Measurements from ENCODE around the gene SPDYE4.

The SPDYE4 gene

DNA sequence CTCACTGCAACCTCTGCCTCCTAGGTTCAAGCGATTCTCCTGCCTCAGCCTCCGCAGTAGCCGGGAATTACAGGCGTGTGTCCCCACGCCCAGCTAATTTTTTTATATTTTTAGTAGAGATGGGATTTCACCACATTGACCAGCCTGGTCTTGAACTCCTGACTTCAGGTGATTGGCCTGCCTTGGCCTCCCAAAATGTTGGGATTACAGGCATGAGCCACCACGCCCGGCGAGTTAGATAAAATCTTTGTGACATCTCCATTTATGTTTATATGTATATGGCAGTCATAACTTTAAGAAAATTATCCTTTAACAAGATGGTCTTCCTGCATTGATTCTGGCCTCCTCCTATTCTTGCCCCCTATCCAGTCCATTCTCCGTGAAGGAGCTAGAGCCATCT, 37.8 kb downstream of the SPDYE4 start:
- DNase-seq (ENCODE audit: insufficient read length, low spot score) (no peak), FAIRE-seq (no peak)
- TF ChIP-seq, protein P1, sequence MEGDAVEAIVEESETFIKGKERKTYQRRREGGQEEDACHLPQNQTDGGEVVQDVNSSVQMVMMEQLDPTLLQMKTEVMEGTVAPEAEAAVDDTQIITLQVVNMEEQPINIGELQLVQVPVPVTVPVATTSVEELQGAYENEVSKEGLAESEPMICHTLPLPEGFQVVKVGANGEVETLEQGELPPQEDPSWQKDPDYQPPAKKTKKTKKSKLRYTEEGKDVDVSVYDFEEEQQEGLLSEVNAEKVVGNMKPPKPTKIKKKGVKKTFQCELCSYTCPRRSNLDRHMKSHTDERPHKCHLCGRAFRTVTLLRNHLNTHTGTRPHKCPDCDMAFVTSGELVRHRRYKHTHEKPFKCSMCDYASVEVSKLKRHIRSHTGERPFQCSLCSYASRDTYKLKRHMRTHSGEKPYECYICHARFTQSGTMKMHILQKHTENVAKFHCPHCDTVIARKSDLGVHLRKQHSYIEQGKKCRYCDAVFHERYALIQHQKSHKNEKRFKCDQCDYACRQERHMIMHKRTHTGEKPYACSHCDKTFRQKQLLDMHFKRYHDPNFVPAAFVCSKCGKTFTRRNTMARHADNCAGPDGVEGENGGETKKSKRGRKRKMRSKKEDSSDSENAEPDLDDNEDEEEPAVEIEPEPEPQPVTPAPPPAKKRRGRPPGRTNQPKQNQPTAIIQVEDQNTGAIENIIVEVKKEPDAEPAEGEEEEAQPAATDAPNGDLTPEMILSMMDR (IDR thresholded peaks at IDR 0.05; ENCODE audit: insufficient read depth, missing control alignments): no peak

DNA sequence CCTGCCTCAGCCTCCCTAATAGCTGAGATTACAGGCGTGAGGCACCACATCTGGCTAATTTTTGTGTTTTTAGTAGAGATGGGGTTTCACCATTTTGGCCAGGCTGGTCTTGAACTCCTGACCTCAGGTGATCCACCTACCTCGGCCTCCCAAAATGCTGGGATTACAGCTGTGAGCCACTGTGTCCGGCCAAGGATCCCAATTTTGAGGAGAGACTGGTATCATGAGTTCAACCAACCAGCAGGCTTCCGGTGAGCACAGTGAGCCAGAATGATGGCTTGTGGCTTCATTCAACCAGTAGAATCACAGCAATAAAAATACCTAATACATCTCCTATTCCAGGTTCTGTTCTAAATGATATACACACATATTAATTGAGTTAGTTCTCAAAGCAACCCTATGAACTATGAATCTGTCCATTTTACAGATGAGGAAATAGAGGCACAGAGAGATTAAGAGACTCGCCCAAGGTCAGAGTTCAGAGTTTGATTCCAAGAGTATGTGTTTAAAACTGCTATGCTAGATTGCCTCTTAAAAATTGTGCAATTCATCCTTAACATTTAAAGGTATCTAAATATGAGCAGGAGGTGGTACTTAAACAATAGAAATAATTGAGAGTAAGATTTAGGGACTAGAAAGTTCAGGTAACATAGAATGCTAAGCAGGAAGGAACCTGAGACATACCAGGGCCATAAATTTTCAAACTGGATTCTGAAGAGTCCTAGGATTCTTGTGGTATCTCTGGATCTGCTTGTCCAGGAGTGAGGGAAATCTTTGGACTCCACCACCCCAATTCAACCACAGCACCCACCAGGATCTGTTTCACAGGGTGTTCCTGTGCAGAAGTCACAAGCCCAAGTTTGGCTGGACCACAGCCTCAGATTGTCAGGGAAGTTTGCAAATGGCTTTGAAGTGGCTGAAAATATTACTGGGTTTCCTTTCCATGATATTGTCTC, 38.8 kb downstream of the SPDYE4 start:
- no peak for FAIRE-seq
- no peak for DNase-seq (ENCODE audit: insufficient read length, low spot score)
- TF ChIP-seq, protein P1 (IDR thresholded peaks at IDR 0.05; ENCODE audit: insufficient read depth, missing control alignments): no peak

DNA sequence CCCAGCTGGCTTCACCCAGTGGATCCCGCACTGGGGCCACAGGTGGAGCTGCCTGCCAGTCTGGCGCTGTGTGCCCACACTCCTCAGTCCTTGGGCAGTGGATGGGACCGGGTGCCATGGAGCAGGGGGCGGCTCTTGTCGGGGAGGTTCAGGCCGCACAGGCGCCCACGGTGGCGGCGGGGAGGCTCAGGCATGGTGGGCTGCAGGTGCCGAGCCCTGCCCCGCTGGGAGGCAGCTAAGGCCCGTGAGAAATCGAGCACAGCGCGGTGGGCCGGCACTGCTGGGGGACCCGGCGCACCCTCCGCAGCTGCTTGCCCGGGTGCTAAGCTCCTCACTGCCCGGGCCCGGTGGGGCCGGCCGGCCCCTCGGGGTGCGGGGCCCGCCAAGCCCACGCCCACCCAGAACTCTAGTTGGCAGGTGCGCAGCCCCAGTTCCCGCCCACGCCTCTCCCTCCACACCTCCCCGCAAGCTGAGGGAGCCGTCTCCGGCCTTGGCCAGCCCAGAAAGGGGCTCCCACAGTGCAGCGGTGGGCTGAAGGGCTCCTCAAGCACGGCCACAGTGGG, 40.3 kb downstream of the SPDYE4 start:
- DNase-seq (ENCODE audit: insufficient read length, low spot score) (no peak), FAIRE-seq (no peak)
- TF ChIP-seq, protein P1 (IDR thresholded peaks at IDR 0.05; ENCODE audit: insufficient read depth, missing control alignments): no peak

DNA sequence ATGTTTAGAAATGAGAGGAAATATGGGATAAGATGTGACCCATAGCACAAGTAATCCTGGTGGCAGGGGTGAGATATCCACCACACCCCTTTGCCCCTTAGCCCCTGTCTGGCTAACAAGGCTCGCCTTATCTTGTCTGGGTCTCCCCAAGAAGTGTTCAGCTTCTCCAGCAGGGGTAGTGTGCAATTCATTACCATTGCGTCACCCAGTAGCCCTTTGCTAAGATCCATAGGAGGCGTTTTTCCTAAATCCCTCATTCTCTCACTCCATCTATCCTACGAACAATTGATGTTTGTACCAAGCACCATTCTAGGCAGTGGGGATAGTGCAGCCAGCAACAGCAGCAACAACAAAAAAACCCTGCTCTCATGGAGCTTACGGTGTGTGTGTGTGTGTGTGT, 44.5 kb downstream of the SPDYE4 start:
- DNase-seq (ENCODE audit: insufficient read length, low spot score) (no peak), FAIRE-seq (no peak)
- TF ChIP-seq, protein P1 (IDR thresholded peaks at IDR 0.05; ENCODE audit: insufficient read depth, missing control alignments): no peak

DNA sequence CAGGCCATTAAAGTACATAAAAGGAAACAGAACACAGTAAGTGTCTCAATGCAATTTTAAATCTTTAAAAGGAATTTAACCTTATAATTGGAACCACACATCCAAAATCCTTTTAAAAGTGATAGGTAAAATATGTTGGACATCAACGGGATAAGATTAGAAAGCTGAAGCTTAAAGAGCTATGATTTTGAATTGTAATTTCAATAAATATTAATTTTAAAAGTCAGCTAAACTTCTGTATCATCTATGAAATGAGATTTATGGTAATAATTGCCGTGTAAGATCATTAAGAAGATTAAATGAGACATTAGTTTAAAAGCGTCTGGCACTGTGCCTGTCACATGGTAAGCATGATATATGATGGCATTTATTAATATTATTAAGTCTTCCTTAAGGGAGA, 45.0 kb downstream of the SPDYE4 start:
- DNase-seq (ENCODE audit: insufficient read length, low spot score): peak; percentile 40
- no peak for FAIRE-seq
- TF ChIP-seq, protein P1 (IDR thresholded peaks at IDR 0.05; ENCODE audit: insufficient read depth, missing control alignments): no peak

DNA sequence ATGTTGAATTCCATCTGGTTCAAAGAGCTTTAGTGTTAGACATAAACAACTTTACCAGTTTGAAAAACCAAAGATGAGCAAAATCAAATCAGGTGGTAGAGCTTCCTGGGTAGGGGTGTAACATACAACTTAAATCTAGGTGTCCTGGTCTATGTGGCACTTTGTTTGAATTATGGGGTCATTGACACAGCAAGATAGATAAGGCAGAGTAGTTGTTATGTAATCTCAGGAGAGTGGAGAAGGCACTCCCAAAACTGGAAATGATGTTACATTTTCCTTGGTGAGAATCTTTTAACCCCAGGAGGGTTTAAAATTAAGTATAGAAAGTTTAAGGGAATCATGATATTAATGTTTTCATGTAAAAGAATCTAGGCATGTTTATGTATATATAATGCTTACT, 45.6 kb downstream of the SPDYE4 start:
- TF ChIP-seq, protein P1 (IDR thresholded peaks at IDR 0.05; ENCODE audit: insufficient read depth, missing control alignments): no peak
- FAIRE-seq: no peak
- DNase-seq (ENCODE audit: insufficient read length, low spot score): no peak

DNA sequence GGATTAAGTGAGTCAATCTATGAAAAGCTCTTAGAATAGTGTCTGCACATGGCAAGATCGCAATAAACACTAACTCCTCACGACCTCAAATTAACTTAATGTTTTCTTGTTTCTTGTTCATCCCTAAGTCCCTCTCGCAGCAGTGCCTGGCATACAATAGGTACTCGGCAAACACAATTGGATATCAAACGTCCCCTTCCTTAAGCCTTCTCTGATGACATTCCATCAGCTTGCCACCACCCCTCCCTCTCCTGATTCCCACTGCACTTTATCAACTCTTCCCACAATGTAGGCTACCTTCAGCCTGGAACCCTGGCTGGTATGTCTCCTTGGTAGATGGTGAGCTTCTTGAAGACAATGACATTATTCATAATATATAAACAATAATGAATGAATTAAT, 47.1 kb downstream of the SPDYE4 start:
- FAIRE-seq (no peak), DNase-seq (ENCODE audit: insufficient read length, low spot score) (no peak)
- TF ChIP-seq, protein P1 (IDR thresholded peaks at IDR 0.05; ENCODE audit: insufficient read depth, missing control alignments): no peak
